Stimulated activated CD8-positive, alpha-beta memory T cell treated with anti-CD3 and anti-CD28 coated beads, Interleukin-12 subunit alpha, Interleukin-12 subunit beta, amount 100 ng/mL, for 4 hours (primary cell): ENCODE data around the gene CASQ2.

ENCODE experiments used
- DNase-seq: peaks from one replicate; pipeline ENCODE4 v3.0.0-alpha.2; 2020; ENCODE audit warnings: low read depth

CASQ2 gene

GRCh38 chr1:115768549-115768948 is at the start of gene CASQ2:
Gene CASQ2 (minus strand): TSS chr1:115768714. CDS start chr1:115768541, 173 bp downstream.
- DNase-seq, result no peak

GRCh38 chr1:115815694-115816093 is 47.2 kb upstream of the CASQ2 start:
- no peak for DNase-seq

GRCh38 chr1:115814685-115815398 is 46.3 kb upstream of the CASQ2 start:
- no peak for DNase-seq

- DNase-seq, result no peak
These were observed 45.2 kb upstream of the CASQ2 start for GRCh38 chr1:115813727-115814126.

GRCh38 chr1:115811140-115811828 is 42.8 kb upstream of the CASQ2 start:
- no peak for DNase-seq

- no peak for DNase-seq
These were observed 42.1 kb upstream of the CASQ2 start for GRCh38 chr1:115810609-115811008.

- DNase-seq, result no peak
These were observed 41.3 kb upstream of the CASQ2 start for GRCh38 chr1:115809847-115810246.

DNA sequence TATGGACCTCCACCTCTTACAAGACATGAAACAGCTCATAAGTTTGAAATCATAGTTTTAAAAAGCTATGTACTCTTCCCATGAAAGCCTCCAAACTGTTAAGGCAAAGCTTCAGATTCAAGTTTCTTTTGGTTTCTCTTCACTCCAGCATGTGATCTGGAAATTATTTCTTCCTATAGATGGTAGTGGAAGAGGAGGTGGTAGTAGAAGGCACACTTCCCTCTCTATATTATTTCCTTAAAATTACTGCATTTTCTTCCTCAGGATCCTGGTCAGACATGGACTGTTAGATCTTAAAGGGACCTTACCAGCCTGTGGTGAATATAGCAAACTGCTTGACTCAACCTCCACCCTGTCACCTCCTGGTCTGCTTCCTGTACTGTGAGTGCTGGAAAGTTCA is 40.6 kb upstream of the CASQ2 start:
- DNase-seq, result no peak

GRCh38 chr1:115807723-115808122 is 39.2 kb upstream of the CASQ2 start:
- DNase-seq, result no peak

DNA sequence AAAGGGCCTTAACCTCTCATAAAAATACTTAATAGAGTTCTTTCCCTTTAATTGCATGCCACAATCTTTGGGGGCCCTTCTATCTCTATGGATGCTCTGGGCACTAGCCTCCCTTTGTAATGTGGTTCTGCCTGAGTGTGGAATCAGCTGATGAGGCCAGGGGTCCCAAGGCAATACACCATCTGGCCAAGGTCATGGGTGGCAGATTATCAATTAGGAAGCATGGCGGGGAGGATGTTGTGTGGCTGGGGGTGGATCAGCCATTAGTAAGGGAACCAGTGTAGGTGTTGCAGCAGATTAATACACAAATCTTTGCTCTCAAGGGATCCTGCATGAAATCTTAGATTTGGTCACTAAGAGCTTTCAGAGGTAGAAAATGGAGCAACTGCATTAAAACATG is 37.1 kb upstream of the CASQ2 start:
- no peak for DNase-seq

GRCh38 chr1:115802416-115802815 is 33.9 kb upstream of the CASQ2 start:
- no peak for DNase-seq

DNA sequence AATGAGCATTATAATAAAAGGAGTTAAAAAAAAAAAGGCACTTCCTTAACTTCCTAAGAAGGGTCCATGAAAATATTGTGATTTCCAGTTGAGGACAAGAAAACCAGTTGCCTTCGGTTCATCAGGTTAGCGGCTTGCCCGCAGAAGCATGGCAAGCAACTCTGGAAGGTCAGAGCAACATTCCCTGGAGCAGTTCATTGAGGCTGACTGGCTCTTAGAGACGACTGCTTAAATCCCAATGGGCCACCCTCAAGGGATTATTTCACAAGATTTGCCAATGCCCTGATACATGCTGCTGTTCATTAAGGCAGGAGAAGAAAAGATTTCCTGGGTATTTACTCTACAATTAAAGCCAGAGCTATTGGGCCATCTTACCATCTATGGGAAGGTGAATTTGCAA is 29.0 kb upstream of the CASQ2 start:
- DNase-seq, result no peak

DNA sequence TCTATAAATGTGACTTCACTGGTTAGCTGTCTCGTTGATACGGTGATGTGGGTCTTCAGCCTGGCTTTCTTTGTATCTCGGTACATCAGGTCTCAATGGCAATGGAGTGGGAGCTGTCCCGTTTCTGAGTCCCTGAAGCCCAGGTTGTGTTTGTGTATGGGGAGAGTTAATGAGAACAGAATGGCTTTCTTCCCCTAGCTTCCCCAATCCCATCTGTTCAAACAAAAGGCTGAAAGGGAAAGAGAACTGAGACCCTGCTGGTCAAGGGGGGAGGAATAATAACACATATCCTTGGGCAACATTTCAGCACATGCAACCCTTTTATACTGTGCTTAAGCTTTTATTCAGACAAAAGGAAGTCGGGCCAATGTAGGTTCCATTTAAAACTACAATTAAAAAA is 28.4 kb upstream of the CASQ2 start:
- no peak for DNase-seq

- DNase-seq, result no peak
These were observed 27.5 kb upstream of the CASQ2 start for GRCh38 chr1:115796036-115796435.

DNA sequence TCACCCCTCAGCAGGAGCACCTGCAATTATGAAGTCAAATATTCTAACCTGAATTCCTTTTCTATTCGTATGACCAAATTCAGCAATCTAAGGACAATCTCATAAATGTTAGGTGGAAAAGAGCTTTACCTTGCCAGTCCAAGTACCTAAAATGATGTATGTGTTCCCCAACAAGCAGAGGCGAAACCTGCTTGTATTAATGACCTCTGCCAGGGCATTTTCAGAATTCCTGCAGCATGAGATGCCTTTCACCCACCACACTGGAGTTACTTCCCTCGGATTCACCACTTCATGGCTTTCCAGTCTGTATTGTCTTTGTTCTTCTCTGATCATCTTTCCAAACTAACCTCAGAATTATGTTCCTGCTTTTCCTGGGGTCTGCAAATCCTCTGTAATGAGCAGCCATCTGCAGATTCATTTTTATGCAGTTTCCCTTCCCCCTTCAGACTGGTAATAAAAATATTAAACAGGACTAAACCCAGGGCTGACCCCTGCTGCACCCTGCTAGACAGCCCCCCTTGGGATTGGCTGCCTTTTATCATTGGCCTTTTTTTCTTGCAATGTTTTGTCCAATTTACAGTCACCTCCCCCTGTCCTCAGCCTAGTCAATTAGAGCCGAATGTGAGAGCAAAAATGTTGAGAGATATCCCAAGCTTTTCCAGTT is 26.6 kb upstream of the CASQ2 start:
- DNase-seq, result no peak

- DNase-seq, result no peak
These were observed 24.6 kb upstream of the CASQ2 start for GRCh38 chr1:115793162-115793561.

- no peak for DNase-seq
These were observed 23.3 kb upstream of the CASQ2 start for GRCh38 chr1:115791816-115792215.

DNA sequence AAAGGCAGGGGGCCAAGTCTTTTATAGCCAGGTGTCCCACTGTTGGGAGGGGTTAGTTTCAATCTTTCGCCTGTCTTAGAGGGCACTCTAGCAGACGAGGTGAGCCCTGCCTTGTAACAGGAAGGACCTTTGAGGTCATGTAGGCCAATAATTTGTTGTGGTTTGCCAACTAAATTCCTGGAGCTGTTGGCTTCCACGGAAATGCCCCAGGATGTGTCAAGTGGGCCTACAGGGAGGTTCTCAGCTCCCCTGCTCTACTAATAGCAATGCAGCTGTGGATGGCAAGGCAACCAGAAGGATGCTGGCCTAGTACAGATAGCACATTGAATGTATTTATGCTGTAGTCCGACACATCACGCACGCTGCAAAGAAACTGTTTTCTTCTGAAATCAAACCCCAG is 22.3 kb upstream of the CASQ2 start:
- DNase-seq, result no peak

- no peak for DNase-seq
These were observed 21.8 kb upstream of the CASQ2 start for GRCh38 chr1:115790356-115790755.

- no peak for DNase-seq
These were observed 14.8 kb upstream of the CASQ2 start for GRCh38 chr1:115783311-115783710.

GRCh38 chr1:115782571-115783281 is 14.2 kb upstream of the CASQ2 start:
- no peak for DNase-seq

GRCh38 chr1:115781851-115782250 is 13.3 kb upstream of the CASQ2 start:
- no peak for DNase-seq

DNA sequence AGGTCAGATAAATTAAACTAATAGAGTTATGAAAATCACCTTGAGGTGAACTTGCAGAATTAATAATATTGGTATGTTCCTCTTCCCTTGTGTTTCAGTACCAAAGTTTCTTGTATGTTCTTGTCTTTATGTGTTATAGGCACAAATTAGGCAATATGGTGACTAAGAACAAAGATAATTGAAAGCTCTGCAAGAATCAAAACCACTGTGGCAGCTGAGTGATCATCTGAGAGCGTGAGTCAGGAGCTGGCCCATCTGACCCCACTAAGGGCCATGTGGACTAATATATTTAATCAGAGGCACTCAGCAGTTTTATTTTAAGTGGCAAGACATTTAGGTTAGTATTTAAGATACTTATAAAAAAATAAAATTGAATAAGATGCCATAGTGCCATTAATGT is 12.8 kb upstream of the CASQ2 start:
- DNase-seq, result no peak
